ENCODE measurements around the gene RHBG.

- TF ChIP-seq POLR2A (IDR thresholded peaks at IDR 0.05; ENCODE audit: low read length) (no peak), GATA1 (IDR thresholded peaks at IDR 0.05; ENCODE audit: low read depth, low read length) (no peak)
Measured at GRCh38 chr1:156400191-156400935, 31.4 kb downstream of the RHBG start.

All from erythroblast (primary cell).